ENCODE results near the gene STK38. TPM values are rescaled to one million over a fixed set of nuclear protein-coding genes. Genes with fewer than 3 reads are reported as not detected.
A peak's percentile ranks its signal among the peaks of the same experiment; 100 is the strongest.

Gene STK38
- total RNA-seq (ENCODE audit: low replicate concordance): 50.1 and 64.9 TPM in 2 replicates
- long read RNA-seq, transcript STK38-201 (14 exons, 3,576 nt): major isoform, 9 of 80 reads
- long read RNA-seq, partial matches to known transcripts: 9 of 80 reads
- long read RNA-seq, other reads (novel, unspliced or antisense): 62 of 80 reads

DNA sequence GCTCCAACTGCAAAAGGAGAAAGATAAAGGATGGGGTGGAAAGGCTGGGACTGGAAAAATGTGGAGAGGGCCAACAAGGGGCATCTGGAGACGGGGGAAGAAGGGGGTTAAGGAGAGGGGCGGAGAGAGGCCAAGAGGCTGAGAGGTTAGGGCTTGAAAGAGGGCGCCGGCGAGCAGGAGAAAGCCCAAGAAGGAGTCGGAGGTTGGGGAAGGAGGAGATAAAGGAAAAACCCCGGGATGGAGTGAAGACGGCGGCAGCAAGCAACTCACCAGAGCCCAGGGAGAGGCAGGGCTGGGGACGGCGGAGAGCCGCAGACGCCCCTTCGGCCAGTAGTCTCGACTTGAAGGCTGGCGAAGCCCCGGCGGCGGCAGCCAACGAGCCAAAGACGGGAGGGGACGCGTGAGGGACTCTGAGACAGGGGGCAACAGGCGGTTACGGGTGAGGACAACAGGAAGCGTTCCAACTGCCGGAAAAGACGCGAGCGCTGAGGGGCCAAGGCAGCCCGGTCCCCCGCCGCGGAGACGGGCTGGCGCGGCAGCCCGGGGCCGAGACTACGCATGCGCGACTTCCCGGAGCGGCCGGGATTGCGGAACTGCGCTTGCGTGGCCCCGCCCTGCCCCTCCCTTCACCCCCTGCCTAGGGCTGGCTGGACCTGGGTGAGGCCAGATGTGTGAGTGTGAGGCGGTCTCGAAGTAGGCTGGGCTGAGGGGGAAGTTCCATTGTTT, at the start of gene STK38:
Gene STK38 (minus strand): TSS at position 560 of the 726 bp plus-strand sequence. CDS start 7,277 bp downstream, outside the sequence.
- H3K9me3 Mint-ChIP-seq: no peaks in the 10 kb centered on the region

DNA sequence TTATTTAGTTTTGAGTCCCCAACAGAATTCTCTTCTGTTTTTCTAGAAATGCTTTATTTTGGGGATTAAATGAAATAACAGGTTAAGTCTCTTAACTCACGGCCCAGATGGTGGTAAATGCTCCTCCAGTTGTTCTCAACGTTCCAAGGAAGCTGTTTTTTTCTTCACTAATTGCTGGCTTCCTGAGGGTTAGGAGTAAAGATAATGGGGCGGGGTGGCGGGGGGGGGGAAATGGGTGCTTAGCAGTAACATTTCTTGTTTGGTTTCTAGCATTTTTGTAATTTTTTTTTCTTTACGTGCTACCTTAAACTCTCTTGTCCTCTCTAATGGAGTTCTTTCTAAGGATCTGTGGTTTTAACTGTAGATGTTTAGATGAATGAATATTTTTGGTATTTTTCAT, 49.1 kb upstream of the STK38 start:
- Mint-ChIP-seq H3K4me3 (peak overlapping the region; percentile 99), H3K4me1 (ENCODE audit: unreplicated experiment) (peaks cover 47% of the 10 kb centered on the region), H3K9me3 (no peaks in the 10 kb centered on the region), H3K27me3 (peaks cover 11% of the 10 kb centered on the region), H3K36me3 (peaks cover 59% of the 10 kb centered on the region), H3K27ac (peak overlapping the region; percentile 100)
- no peak for DNase-seq (ENCODE audit: extremely low spot score, unreplicated experiment)
- TF ChIP-seq, protein P1, sequence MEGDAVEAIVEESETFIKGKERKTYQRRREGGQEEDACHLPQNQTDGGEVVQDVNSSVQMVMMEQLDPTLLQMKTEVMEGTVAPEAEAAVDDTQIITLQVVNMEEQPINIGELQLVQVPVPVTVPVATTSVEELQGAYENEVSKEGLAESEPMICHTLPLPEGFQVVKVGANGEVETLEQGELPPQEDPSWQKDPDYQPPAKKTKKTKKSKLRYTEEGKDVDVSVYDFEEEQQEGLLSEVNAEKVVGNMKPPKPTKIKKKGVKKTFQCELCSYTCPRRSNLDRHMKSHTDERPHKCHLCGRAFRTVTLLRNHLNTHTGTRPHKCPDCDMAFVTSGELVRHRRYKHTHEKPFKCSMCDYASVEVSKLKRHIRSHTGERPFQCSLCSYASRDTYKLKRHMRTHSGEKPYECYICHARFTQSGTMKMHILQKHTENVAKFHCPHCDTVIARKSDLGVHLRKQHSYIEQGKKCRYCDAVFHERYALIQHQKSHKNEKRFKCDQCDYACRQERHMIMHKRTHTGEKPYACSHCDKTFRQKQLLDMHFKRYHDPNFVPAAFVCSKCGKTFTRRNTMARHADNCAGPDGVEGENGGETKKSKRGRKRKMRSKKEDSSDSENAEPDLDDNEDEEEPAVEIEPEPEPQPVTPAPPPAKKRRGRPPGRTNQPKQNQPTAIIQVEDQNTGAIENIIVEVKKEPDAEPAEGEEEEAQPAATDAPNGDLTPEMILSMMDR (conservative IDR thresholded peaks at IDR 0.05): no peak

More for the DNA sequence above, at the start of gene STK38:
- peak within 1 kb of the TSS; percentile 97 for H3K4me3 Mint-ChIP-seq
- peaks cover 4% of the 10 kb centered on the region for H3K36me3 Mint-ChIP-seq
- TF ChIP-seq, protein P1 (conservative IDR thresholded peaks at IDR 0.05): peak; percentile 13
- H3K27ac Mint-ChIP-seq: peak within 1 kb of the TSS; percentile 96
- peak; percentile 95 for DNase-seq (ENCODE audit: extremely low spot score, unreplicated experiment)
- H3K27me3 Mint-ChIP-seq: no peaks in the 10 kb centered on the region
- H3K4me1 Mint-ChIP-seq (ENCODE audit: unreplicated experiment): peaks cover 27% of the 10 kb centered on the region

GRCh38 chr6:36594816-36595643, 47.8 kb upstream of the STK38 start:
- Mint-ChIP-seq H3K27me3 (peaks cover 11% of the 10 kb centered on the region), H3K9me3 (no peaks in the 10 kb centered on the region), H3K4me1 (ENCODE audit: unreplicated experiment) (peaks cover 39% of the 10 kb centered on the region), H3K4me3 (peak overlapping the region; percentile 99), H3K27ac (peak overlapping the region; percentile 100), H3K36me3 (peaks cover 51% of the 10 kb centered on the region)
- TF ChIP-seq, protein P1 (conservative IDR thresholded peaks at IDR 0.05): no peak
- DNase-seq (ENCODE audit: extremely low spot score, unreplicated experiment): no peak

- peaks cover 44% of the 10 kb centered on the region for H3K36me3 Mint-ChIP-seq
- H3K4me1 Mint-ChIP-seq (ENCODE audit: unreplicated experiment): peaks cover 32% of the 10 kb centered on the region
- H3K4me3 Mint-ChIP-seq: peak within 1 kb of the TSS; percentile 99
- peak within 1 kb of the TSS; percentile 100 for H3K27ac Mint-ChIP-seq
- TF ChIP-seq, protein P1 (conservative IDR thresholded peaks at IDR 0.05): peak; percentile 63
- peak; percentile 98 for DNase-seq (ENCODE audit: extremely low spot score, unreplicated experiment)
- peaks cover 11% of the 10 kb centered on the region for H3K27me3 Mint-ChIP-seq
- no peaks in the 10 kb centered on the region for H3K9me3 Mint-ChIP-seq
These were observed 46.9 kb upstream of the STK38 start, which contains the start of gene SRSF3 for GRCh38 chr6:36594029-36594815. Gene SRSF3 (plus strand): TSS chr6:36594362. CDS start chr6:36596763, 2,401 bp downstream.

GRCh38 chr6:36593569-36594028, 46.3 kb upstream of the STK38 start:
- peaks cover 38% of the 10 kb centered on the region for H3K36me3 Mint-ChIP-seq
- peak overlapping the region; percentile 99 for H3K4me3 Mint-ChIP-seq
- TF ChIP-seq, protein P1 (conservative IDR thresholded peaks at IDR 0.05): no peak
- H3K27me3 Mint-ChIP-seq: peaks cover 11% of the 10 kb centered on the region
- no peaks in the 10 kb centered on the region for H3K9me3 Mint-ChIP-seq
- peak overlapping the region; percentile 100 for H3K27ac Mint-ChIP-seq
- no peak for DNase-seq (ENCODE audit: extremely low spot score, unreplicated experiment)
- H3K4me1 Mint-ChIP-seq (ENCODE audit: unreplicated experiment): peaks cover 26% of the 10 kb centered on the region
